Colonic mucosa (tissue), 4 donors: Measurements from ENCODE around the gene CPEB2. TPM values are rescaled to one million over a fixed set of nuclear protein-coding genes. Genes with fewer than 3 reads are reported as not detected.

Experiments used
- DNase-seq: peaks from one replicate; pipeline ENCODE4 v3.0.0-alpha.2; 2020
- H3K27ac ChIP-seq: fragments of 200-600 bp; one replicate; pipeline ENCODE4 v1.8.0; 2021
- H3K27me3 ChIP-seq: fragments of 200-600 bp; one replicate; pipeline ENCODE4 v1.8.0; 2021
- H3K36me3 ChIP-seq: fragments of 200-600 bp; one replicate; pipeline ENCODE4 v1.8.0; 2021
- H3K4me1 ChIP-seq: fragments of 200-600 bp; one replicate; pipeline ENCODE4 v1.8.0; 2021; ENCODE audit warnings: mild to moderate bottlenecking
- H3K4me3 ChIP-seq: fragments of 200-600 bp; one replicate; pipeline ENCODE4 v1.8.0; 2021
- H3K9ac ChIP-seq, 2 donors: one replicate each; pipeline ENCODE4 v1.7.0; 2013; ENCODE audit warnings: control low read depth in 2 of 2, low read depth in 2 of 2, low read length in 2 of 2
- H3K9me3 ChIP-seq: fragments of 200-600 bp; one replicate; pipeline ENCODE4 v1.8.0; 2021
- intact Hi-C: fragments of 100-400 bp; cut with DNase I; formaldehyde crosslinking; loops from one replicate; pipeline ENCODE4 v1.14.1; 2022
- total RNA-seq, 2 donors: library from RNA; stranded (reverse); fragmentation: NEBNext Ultra II Directional in 1 of 2; extraction: Animal tissue kit (Norgen Biotek cat#: 25700) in 1 of 2; gene quantifications; one replicate each; pipeline ENCODE4 v1.2.1, GENCODE V29; 2021
- TF ChIP-seq, protein P1 (sequence below): fragments of 200-600 bp; IDR thresholded peaks from one replicate; pipeline ENCODE4 v1.8.0; 2022; ENCODE audit warnings: antibody characterized with exemption, mild to moderate bottlenecking
- donor health status: healthy.
- donor health status: DM: no; HTN: no; CAD: no.
- donor health status: DM: no; HTN: no; CAD: no.

Gene CPEB2
- total RNA-seq, 2 donors from 2014 or later: 12.0 to 30.8 TPM

DNA sequence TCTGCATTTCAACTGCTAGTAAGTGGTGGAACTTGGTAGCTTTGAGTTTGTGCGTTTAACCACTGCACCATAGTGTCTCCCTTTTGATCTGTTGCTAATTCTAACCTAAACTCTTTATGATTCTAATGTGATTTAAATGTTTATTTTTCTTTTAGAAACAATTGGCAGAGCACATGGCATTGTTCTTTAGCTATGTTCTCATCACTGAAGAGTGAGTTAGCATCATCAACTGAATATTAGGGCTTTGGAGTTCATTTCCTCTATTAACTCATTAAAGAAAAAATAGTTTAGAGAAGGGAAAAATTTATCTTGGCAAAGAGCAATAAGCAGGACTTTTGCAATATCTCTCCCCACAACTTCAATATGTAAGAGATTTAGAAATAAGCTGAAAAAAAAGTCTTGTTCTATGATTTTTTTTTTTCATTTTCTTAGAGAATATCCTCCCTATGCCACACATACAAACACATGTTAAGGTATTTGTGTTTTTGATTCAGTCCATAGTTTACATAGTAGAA, 25.7 kb downstream of the CPEB2 start:
- Histone ChIP-seq H3K27me3 (no peaks in the 10 kb centered on the region), H3K4me3 (no peak overlapping the region), H3K9me3 (no peaks in the 10 kb centered on the region), H3K36me3 (no peaks in the 10 kb centered on the region), H3K9ac (no peak overlapping the region), H3K4me1 (no peaks in the 10 kb centered on the region), H3K27ac (no peak overlapping the region)
- TF ChIP-seq, protein P1, sequence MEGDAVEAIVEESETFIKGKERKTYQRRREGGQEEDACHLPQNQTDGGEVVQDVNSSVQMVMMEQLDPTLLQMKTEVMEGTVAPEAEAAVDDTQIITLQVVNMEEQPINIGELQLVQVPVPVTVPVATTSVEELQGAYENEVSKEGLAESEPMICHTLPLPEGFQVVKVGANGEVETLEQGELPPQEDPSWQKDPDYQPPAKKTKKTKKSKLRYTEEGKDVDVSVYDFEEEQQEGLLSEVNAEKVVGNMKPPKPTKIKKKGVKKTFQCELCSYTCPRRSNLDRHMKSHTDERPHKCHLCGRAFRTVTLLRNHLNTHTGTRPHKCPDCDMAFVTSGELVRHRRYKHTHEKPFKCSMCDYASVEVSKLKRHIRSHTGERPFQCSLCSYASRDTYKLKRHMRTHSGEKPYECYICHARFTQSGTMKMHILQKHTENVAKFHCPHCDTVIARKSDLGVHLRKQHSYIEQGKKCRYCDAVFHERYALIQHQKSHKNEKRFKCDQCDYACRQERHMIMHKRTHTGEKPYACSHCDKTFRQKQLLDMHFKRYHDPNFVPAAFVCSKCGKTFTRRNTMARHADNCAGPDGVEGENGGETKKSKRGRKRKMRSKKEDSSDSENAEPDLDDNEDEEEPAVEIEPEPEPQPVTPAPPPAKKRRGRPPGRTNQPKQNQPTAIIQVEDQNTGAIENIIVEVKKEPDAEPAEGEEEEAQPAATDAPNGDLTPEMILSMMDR: no peak
- no peak for DNase-seq
- intact Hi-C loops: no loop called here

DNA sequence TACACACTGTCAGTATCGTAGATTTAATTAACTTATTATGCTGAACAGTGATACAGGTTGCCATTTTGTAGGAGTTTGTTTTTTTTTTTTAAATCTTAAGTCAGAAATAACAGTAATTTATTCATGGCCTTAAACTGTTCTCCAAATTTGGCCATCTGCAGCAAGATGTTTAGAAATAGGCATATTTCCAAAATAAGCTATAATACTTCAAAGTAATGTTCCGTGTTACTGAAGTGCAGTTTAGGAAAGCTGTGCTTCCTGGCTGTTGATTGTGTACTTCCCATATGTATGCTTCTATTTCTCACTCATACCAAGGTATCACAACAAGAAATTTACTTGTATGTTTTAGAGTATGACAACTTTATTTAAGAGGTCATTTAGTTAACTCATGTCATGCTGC, 28.9 kb downstream of the CPEB2 start:
- intact Hi-C loops: no loop called here
- Histone ChIP-seq H3K4me1 (no peaks in the 10 kb centered on the region), H3K27me3 (no peaks in the 10 kb centered on the region), H3K9ac (no peak overlapping the region), H3K36me3 (no peaks in the 10 kb centered on the region), H3K9me3 (no peaks in the 10 kb centered on the region), H3K27ac (no peak overlapping the region), H3K4me3 (no peak overlapping the region)
- no peak for DNase-seq
- TF ChIP-seq, protein P1: no peak

DNA sequence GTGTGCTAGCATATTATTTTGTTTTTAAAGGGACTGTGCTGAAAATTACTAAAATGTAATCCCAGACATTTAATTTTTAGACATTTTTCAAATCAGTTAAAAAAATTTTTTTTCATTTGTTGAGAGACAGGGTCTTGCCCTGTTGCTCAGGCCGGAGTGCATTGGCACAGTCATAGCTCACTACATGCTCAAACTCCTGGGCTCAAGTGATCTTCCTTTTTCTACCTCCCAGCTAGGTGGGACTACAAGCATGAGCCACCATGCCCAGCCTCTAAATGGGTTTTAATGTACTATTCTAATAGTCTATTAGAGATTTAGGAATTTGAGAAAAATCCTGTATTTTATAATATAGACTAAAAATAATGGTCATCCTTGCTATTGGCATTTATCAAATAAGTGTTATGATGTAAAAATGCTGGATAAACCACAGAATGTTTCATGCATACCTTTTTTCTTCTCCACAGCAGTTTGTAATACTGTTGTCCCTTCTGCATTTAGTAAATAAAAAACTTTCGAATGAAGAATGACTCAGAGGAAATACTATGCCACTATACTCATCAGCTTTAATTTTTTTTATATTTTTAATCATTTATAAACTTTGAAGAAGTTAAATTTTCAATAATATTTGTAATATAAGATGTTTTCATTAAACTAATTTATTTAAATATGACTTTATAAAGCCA, 29.9 kb downstream of the CPEB2 start:
- no peak overlapping the region for H3K4me3 ChIP-seq
- DNase-seq: no peak
- no peak overlapping the region for H3K9ac ChIP-seq
- no peaks in the 10 kb centered on the region for H3K4me1 ChIP-seq
- no peaks in the 10 kb centered on the region for H3K36me3 ChIP-seq
- TF ChIP-seq, protein P1: no peak
- no peaks in the 10 kb centered on the region for H3K27me3 ChIP-seq
- intact Hi-C loops: no loop called here
- no peaks in the 10 kb centered on the region for H3K9me3 ChIP-seq
- no peak overlapping the region for H3K27ac ChIP-seq

DNA sequence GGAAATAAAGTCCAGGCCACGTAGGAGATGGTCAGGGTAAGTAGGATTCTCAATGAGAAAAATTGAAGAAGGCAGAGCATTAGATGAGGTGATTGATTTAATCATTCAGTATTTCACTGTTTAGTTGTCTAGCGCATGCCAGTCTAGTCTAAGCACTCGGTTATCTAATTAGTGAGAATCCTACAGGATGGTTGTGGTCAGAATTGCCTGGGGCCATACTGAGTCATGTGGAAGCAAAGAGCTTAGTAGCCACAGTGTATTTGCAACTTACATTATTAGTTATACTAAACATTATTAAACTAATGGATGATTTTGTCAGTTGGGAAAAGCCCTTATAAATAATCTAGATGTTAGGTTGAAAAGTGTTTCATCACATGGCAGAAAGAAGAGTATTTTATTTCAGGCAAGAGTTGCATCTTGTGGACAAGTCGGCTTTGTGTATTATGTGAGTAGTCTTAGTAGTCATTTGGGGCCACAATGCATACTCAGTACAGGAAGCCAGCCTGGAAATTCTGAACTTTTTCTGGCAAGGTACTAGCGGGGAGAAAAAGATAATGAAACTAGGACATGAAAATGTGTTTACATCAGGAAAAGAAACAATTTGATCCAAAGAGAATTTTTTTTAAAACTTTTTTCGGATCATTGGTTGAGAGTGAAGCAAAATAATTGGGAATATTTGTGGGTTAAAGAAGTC, 31.9 kb downstream of the CPEB2 start:
- intact Hi-C loops: no loop called here
- no peaks in the 10 kb centered on the region for H3K9me3 ChIP-seq
- no peak overlapping the region for H3K4me3 ChIP-seq
- no peak overlapping the region for H3K9ac ChIP-seq
- H3K27ac ChIP-seq: no peak overlapping the region
- TF ChIP-seq, protein P1: no peak
- H3K27me3 ChIP-seq: no peaks in the 10 kb centered on the region
- no peak for DNase-seq
- H3K36me3 ChIP-seq: no peaks in the 10 kb centered on the region
- no peaks in the 10 kb centered on the region for H3K4me1 ChIP-seq

DNA sequence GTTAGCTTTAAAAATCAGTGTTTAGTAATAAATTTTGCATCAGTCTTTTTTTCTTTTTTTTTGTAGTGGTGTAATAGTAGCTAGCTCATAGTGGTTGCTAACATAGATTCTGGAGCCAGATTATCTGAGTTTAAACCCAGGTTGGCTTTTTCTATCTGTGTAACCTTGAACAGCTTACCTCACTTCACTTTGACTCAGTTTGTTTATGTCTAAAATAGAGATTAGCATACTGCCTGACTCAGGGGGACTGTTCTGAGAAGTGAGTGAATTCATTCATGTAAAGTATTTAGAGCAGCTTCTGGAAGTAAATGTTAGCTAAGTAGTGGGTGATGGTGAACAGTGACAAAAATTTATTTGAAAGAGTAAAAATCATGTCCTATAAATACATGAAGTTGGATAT, 32.9 kb downstream of the CPEB2 start:
- Histone ChIP-seq H3K9ac (no peak overlapping the region), H3K27me3 (no peaks in the 10 kb centered on the region), H3K36me3 (no peaks in the 10 kb centered on the region), H3K9me3 (no peaks in the 10 kb centered on the region), H3K4me3 (no peak overlapping the region), H3K4me1 (no peaks in the 10 kb centered on the region), H3K27ac (no peak overlapping the region)
- TF ChIP-seq, protein P1: no peak
- intact Hi-C loops: no loop called here
- DNase-seq: no peak
